ENCODE measurements around the gene LIPC.

LIPC gene

GRCh38 chr15:58476525-58477162 lies 44.9 kb downstream of the LIPC start:
- peak overlapping the region in 1 of 2 donors; percentile 19 for H3K27ac ChIP-seq
- TF ChIP-seq, protein P1, sequence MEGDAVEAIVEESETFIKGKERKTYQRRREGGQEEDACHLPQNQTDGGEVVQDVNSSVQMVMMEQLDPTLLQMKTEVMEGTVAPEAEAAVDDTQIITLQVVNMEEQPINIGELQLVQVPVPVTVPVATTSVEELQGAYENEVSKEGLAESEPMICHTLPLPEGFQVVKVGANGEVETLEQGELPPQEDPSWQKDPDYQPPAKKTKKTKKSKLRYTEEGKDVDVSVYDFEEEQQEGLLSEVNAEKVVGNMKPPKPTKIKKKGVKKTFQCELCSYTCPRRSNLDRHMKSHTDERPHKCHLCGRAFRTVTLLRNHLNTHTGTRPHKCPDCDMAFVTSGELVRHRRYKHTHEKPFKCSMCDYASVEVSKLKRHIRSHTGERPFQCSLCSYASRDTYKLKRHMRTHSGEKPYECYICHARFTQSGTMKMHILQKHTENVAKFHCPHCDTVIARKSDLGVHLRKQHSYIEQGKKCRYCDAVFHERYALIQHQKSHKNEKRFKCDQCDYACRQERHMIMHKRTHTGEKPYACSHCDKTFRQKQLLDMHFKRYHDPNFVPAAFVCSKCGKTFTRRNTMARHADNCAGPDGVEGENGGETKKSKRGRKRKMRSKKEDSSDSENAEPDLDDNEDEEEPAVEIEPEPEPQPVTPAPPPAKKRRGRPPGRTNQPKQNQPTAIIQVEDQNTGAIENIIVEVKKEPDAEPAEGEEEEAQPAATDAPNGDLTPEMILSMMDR (IDR thresholded peaks at IDR 0.05): no peak
- no peak for DNase-seq (ENCODE audit: low spot score)

DNA sequence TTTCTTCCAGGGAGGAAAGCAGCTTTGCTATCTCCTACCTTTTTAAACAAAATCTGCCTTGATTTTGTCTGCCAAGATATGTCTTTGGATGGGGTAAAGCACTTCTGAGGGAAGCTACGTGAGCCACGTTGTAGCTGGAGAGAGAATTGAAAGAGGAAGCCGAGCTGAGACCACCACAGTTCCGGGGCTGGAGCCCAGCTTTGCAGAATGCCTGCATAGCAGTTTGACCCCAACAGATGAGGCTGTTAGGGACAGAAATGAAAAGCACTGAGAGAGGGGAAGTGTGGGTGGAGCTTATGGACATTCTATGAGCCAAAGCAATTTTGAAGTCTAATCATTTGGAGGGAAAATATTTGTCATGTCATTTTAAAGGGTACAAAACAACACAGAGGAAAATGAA lies 45.4 kb downstream of the LIPC start:
- TF ChIP-seq, protein P1 (IDR thresholded peaks at IDR 0.05): no peak
- Histone ChIP-seq H3K27ac (no peak overlapping the region), H3K4me3 (no peak overlapping the region)
- no peak for DNase-seq (ENCODE audit: low spot score)

More at GRCh38 chr15:58476525-58477162, 44.9 kb downstream of the LIPC start:
- no peak overlapping the region for H3K4me3 ChIP-seq

DNA sequence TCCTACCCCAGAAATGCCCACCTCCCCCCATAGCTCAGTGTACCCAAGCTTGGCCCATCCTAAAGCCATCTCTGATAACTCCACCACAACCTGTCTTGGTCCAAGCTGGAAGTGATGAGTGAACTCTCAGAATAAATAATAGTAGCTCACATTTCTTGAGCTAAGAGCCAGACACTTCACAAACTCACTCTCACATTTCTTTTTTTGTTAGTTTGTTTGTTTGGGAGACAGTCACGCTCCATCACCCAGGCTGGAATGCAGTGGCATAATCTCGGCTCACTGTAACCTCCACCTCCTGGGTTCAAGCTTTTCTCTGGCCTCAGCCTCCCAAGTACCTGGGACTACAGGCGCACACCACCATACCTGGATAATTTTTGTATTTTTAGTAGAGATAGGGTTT lies 46.2 kb downstream of the LIPC start:
- Histone ChIP-seq H3K4me3 (no peak overlapping the region), H3K27ac (no peak overlapping the region)
- TF ChIP-seq, protein P1 (IDR thresholded peaks at IDR 0.05): no peak
- DNase-seq (ENCODE audit: low spot score): no peak

DNA sequence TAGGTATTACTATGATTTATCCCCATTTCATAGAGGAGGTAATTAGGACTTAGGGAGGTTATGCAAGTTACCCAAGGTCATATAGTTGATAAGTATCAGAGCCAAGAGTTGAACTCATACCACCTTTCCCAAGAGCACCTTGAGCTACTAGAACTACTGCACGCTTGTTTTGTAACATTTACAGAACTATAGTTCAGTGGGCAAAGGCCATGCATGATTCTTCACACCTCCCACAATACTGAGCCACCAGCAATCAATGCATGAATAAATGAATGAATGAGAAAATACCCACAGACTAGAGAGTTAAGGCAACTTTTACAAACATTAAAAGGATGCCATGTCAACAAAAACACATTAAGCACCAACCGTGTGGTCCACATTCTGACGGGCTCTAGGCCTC lies 46.8 kb downstream of the LIPC start:
- H3K4me3 ChIP-seq: no peak overlapping the region
- no peak for DNase-seq (ENCODE audit: low spot score)
- TF ChIP-seq, protein P1 (IDR thresholded peaks at IDR 0.05): no peak
- no peak overlapping the region for H3K27ac ChIP-seq

- DNase-seq (ENCODE audit: low spot score): no peak
- TF ChIP-seq, protein P1 (IDR thresholded peaks at IDR 0.05): no peak
- Histone ChIP-seq H3K27ac (no peak overlapping the region), H3K4me3 (no peak overlapping the region)
These were observed 48.1 kb downstream of the LIPC start for GRCh38 chr15:58479941-58480340.

DNA sequence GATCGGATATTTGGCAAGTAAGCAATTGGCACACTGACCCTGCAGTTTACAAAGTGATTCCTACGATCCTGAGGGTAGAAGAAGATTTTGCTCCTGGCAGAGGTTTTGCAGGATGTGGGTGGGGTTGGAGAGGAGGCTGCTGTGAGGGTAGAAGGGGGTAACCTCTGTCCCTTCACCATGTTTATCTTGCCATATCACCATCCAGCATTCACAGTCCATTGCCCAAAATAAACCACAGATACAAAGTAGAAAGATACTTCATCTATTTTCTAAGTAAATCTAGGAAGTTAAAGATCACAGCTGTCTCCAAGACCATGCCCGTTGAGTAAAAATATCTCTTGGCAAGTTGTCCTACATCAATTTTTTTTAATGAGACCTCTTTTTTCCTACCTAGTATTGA lies 51.6 kb downstream of the LIPC start:
- TF ChIP-seq, protein P1 (IDR thresholded peaks at IDR 0.05): no peak
- no peak overlapping the region for H3K27ac ChIP-seq
- no peak for DNase-seq (ENCODE audit: low spot score)
- no peak overlapping the region for H3K4me3 ChIP-seq

DNA sequence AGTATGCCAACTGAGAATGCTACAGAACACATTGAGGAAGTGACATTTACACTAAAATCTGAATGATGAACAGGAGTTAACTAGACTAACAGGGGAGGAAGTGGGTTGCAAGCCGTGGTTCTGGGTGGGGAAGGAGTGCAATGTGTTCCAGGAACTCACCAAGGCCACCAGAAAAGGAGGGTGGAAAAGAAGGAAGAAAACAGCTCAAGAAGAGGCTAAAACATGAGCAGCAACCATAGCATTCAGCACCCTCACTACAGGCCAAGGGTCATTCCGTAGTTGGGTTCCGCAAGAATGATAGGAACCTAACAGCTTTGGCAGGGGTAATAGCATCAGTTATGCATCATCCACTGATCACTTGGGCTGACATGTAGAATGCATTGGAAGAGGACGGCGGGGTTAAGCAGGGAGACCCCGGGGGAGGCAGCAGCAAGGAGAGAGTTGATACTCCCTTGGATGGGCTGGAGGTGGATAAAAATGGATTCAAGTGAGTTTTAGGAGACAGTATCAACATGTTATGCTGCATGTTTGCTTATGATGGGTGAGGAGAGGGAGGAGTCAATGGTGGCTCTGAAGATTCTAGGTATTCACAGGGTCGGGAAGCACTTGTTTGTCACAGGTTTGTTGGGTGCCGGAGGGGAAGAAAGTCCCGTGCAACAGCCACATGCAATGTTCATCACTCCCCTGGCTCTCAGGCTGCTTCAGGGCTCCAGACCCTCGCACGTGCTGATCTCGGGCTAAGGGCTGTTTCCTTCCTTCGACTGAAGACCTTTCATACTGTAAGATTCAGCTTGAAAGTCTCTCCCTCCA lies 53.2 kb downstream of the LIPC start:
- DNase-seq (ENCODE audit: low spot score): no peak
- TF ChIP-seq, protein P1 (IDR thresholded peaks at IDR 0.05): no peak
- H3K4me3 ChIP-seq: no peak overlapping the region
- no peak overlapping the region for H3K27ac ChIP-seq
